ENCODE measurements around the gene RAP1GAP2.

Gene RAP1GAP2

DNA sequence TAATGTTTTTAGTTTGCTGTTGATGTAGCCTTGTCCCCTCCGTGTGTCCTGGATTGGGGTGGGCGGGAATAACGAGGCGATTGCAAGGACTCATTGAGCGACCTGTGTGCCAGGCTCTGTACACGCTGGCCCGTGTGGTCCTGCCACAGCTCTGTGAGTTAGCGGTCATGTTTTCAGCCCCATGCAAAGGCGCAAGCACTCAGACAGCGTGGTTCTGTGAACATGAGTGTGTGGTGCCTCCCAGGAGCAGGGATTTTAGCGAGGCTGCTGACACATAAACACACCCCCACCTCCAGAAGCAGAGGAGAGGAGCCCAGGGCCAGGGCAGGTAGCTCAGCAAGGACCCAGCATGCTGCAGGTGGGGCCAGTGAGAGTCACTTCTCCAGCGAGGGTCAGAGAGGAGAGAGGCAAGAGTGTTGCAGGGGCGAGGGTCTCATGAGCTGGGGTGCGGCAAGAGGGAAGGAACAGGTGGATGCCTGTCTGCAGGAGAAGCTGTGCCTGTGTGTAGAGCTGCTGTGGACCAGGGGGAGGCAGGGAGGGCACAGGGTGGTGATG lies 151.8 kb downstream of the RAP1GAP2 start:
- no peak for DNase-seq (ENCODE audit: low read depth)

DNA sequence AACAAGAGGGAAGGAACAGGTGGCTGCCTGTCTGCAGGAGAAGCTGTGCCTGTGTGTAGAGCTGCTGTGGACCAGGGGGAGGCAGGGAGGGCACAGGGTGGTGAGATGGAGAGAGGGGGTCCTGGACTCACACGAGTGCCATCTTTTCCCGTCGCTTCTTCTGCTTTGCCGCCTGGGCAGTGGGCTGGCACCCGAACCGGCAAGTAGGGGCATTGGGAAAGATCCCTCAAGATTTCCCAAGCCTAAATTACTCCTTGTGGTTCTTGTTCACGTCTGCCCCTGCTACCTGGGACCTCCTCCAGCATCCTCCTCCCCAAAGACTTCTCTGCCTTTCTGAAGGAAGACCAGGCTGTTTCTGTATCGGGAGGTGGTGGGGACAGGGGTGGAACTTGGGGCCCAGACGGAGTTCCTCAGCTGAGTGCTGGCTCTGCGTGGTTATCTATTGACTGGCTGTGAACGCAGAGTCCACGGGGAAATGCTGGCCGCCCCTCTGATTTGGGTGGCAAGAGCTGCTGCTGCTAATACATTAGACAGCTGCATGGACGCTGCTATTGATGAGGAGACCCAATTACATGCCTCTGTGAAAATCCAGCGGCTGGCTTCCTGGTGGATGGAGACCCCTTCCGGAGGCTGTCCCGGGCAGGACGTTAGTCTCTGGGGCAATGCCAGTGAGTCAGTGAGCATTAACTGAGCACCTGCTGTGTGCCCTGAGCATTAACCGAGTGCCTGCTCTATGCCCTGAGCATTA lies 152.7 kb downstream of the RAP1GAP2 start:
- no peak for DNase-seq (ENCODE audit: low read depth)

DNA sequence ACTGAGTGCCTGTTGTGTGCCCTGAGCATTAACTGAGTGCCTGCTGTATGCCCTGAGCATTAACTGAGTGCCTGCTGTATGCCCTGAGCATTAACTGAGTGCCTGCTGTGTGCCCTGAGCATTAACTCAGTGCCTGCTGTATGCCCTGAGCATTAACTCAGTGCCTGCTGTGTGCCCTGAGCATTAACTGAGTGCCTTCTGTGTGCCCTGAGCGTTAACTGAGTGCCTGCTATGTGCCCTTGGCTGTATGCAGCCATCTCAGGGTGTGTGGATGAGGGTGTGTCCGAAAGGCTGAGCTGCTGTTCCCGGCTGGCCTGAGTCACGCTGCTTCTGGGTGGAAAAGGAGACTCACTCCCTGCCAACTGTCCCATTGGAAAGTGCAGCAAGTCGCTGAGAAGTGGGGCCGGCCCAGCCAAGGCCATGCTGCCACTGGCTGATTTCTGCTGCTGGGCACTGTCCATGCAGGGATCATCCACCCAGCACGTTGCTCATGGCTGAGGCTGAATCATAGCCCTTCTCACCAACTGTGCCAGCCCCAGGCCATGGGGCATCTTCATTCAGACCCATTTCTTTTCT lies 153.3 kb downstream of the RAP1GAP2 start:
- no peak for DNase-seq (ENCODE audit: low read depth)

DNA sequence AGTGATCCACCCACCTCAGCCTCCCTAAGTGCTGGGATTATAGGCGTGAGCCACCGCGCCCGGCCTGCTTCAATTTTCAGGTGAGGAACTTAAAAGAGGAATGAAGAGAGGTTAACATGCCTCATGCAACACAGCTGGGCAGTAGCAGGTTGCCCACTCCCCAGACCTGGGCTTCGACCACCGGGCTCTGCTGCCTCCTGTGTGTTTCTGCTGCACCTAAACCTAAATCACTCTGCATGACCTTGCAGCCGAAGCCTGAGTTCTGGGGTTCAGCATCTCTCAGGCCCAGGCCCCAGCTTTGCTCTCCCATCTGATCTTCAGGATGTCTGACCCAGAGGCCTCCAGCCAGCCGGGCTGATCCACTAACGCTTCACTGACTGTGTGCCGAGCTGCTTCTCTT lies 154.6 kb downstream of the RAP1GAP2 start:
- no peak for DNase-seq (ENCODE audit: low read depth)

DNA sequence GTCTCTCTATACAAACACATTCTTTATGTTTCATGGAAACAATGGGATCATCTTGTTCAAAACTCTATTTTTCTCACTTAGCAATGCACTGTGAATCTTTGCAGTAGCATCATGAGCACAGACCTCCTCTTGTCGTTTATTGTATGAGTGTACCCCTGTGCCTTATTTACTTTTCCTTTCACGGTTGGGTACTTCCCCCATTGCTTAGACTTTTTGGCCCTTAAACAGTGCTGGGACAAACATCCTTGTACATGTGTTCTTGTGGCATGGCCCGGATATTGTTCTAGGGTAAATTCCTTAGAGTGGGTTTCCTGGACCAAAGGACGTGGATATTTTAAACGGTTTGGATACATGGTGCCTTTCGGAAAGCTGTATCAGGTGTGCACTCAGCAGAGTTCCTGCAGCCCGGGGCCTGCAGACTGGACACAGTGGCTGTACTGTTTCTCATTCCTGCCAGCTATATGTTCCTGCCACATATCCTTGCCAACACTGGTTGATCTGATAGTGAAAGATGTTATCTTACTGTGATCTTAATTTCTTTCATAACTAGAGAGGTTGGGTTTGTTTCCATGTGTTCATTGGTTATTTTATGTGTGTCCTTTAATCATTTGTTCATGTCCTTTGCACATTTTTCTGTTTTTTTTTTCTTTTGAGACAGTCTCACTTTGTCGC lies 156.1 kb downstream of the RAP1GAP2 start:
- no peak for DNase-seq (ENCODE audit: low read depth)

DNA sequence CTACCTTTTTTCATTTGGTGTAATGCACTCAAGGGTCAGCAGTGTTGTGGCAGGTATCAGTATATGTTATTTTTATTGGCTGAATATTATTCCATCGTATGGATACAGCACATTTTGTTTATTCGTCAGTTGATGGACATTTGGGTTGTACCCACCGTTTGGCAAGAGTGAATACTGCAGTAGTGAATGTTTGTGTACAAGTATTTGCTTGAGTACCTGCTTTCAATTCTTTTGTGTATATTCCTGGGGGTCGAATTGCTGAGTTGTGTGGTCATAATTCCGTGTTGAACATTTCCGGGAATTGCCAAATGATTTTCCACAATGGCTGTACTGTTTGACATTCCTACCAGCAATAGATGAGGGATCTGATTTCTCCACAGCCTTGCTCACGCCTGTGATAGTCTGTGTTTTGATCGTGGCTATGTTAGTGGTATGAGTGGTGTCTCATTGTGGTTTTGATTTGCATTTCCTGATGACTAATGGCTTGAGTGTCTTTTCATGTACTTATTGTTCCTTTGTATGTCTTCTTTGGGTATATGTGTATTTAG lies 158.7 kb downstream of the RAP1GAP2 start:
- DNase-seq (ENCODE audit: low read depth) = no peak

DNA sequence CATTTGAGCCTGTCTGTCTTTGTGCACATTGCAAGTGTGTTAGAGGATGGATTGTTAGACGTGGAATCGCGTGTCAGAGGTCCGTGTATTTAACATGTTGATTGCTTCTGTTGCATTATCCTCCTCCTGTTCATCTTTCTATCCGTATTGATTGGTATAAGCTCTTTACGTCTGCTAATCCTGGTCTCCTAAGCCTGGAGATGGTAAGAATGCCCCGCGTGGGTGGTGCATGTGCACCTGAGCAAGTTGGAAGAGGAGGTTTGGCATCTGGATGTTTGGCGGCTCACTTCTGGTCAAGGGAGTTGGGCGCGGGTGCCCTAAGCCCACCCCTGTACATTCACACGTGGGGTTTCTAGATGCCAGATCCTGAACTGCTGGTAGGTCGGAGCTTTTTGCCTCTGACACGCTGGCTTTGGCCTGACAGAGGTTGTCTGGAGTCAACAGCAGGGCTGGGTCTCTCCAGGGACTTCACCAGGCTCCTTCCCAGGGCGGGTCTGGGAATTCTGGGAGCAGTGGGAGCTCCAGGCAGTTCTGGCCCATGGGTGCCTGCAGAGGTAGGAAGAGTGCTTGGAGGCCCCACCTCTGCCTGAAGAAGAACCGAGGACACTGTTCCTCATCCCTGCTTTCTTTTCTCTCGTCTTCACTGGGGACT lies 159.8 kb downstream of the RAP1GAP2 start:
- DNase-seq (ENCODE audit: low read depth) = no peak

DNA sequence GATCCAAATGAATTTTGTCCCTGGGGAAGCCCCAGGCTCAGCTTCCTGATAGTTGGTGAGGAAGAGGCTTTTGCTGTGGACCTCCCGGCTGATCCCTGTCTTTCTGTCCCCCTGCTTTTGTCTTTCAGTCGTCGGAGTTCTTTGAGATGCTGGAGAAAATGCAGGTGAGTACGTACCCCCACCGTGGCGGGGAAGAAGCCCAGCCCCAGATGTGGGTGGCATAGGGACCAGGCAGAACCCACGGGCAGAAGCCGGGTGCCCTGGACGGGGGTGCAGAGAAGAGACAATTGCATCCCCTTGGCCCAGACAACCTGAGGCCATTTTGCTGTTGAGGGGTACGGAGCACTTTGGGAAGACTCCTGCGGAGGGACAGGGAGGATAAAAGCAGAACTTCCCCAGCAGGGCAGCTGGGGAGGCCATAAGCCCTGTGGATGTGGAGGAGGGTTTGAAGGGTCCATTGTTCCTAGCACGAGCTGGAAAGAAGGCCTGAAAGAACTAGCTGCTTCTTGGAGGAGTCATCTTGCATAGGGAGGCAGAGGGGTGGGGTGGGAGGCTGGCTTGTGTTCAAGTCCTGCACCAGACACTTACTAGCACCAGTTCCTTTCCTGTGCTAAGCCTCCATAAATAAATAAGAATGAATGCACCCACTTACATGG lies 161.5 kb downstream of the RAP1GAP2 start:
- DNase-seq (ENCODE audit: low read depth) = no peak

DNA sequence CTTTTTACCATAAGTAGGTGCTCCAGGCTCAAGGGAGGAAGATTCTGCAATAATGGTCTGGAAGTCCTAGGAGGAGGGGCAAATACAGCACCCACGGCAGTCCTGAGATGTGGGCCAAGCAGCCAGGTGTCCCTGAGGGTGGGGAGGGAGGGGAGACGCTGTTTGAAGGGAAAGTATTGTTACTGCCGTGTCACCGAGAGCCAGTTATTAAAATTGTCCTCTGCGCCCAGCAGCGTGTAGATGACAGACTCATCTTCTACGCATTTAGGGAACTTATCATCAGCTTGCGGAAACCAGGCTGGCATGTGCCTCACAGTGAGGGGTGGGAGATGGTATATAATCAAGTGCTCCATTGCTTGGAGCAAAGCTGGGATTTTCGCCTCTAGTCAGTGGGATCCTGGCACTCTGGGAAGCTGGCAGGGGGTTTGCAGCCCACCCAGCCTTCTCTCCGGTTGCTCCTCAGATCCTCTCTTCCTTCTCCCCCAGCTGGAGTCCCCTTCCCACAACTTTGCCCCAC lies 162.5 kb downstream of the RAP1GAP2 start:
- no peak for DNase-seq (ENCODE audit: low read depth)

DNA sequence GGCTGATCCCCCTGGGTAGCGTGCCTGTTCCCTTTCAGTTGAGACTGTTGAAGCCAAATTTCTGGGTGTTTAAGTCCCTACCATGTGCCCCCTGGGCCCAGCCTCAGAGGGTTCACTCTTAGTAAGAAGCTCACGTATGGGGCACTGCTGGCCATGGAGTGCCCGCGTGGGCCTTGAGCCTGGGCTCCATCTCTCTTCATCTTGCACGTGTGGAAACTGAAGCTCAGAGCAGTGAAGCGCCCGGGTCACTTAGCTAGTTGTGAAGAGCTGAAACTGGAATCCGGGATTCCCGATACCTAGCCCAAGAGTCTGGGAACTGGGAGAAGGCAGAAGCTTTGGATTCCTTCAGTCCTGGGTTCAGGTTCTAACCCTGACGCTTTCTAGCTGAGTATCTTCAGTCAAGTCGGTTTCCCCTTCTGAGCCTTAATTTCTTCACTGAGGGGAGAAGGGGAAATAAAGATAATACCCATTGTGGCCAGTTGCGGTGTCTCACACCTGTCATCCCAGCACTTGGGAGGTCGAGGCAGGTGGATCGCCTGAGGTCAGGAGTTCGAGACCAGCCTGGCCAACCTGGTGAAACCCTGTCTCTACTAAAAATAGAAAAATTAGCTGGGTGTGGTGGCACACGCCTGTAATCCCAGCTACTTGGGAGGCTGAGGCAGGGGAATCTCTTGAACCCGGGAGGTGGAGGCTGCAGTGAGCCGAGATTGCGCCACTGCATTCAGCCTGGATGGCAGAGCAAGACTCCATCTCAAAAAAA lies 163.3 kb downstream of the RAP1GAP2 start:
- DNase-seq (ENCODE audit: low read depth) = no peak

DNA sequence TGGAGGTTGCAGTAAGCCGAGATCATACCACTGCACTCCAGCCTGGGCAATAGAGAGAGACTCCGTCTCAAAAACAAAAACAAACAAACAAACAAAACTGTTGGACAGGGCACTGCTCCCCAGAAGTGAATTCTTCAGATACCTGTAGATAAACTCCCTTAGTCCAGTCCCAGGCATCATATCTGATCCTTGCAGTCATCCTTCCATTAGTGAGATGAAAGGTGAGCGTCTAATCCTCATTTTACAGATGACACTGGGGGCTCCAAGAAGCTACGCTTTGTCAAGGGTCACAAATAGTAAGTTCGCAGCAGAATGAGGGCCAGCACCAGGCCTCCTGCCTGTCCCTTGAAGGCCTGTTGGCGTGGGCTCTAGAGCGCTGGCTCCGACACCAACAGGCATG lies 165.2 kb downstream of the RAP1GAP2 start:
- no peak for DNase-seq (ENCODE audit: low read depth)

DNA sequence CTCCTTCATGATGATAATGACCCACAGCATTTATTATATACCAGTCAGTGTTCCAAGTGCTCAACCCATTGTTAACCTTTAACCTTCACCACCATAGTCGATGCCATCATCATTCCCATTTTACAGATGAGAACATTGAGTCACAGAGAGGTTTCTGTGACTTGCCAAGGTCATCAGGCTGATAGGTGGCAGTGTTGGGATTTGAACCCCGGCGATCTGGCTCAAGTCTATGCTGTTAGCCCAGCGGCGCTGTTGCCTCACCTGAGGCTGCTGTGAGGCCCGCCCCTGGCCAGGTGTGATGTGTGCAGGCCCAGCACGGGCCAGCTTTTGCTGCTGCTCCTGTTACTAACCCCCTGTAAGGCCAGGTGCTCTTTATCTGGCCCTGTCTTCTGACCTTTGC lies 166.0 kb downstream of the RAP1GAP2 start:
- no peak for DNase-seq (ENCODE audit: low read depth)

DNA sequence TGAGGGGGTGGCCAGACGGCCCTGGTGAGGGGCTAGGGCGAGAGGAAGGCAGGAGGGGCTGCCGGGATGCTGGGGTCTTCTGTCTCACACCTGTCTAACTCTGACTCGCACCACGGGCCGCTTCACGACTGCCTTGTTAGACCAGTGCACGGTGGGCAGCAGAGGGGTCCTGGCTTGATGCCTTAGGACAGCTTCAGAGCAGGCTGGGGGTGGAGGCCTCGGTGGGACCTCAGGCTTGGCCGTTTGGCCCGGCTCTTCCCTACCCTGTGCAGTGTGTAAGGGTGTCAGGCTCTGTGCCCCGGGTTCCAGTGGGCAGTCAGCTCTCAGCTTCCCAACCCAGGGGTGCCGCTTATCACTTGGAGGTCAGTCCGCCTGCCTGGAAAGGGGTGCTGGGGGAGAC lies 166.5 kb downstream of the RAP1GAP2 start:
- DNase-seq (ENCODE audit: low read depth) = no peak

DNA sequence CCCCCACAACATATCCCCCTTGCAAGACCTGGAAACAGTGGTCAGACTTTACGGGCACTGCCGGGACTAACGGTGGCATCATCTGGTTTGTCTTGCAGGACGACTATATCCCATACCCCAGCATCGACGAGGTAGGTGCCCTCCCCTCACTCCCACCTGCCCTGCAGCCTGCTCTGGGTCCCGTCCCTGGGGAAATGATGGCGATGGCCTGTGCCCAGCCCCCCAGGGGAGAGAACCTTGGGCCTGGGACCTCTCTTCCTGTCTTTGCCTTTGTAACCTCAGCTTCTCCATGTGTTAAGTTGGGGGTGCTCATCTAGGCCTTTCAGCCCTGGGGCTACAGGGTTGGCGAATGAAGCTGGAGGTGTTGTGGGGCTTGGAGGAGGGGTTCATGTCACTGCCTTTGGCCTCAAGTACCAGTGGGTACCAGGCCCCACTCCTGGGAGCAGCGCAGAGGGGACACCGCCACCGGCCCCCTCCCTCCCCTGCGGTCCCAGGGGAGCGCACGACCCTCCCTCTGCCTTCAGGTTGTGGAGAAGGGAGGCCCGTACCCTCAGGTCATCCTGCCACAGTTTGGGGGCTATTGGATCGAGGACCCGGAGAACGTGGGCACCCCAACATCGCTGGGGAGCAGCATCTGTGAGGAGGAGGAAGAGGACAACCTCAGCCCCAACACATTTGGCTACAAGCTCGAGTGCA lies 167.2 kb downstream of the RAP1GAP2 start:
- DNase-seq (ENCODE audit: low read depth) = no peak

DNA sequence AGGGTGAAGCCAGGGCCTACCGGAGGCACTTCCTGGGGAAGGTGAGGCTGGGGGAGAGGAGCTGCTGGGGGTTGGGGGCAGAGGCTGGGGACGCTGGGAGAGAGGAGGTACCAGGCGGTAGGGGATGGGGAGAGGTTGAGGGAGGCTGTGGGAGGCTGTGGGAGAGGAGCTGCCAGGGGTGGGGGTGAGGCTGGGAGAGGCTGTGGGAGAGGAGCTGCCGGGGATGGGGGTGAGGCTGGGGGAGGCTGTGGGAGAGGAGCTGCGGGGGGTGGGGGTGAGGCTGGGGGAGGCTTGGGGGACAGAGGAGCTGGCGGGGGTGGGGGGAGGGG lies 167.8 kb downstream of the RAP1GAP2 start:
- no peak for DNase-seq (ENCODE audit: low read depth)

DNA sequence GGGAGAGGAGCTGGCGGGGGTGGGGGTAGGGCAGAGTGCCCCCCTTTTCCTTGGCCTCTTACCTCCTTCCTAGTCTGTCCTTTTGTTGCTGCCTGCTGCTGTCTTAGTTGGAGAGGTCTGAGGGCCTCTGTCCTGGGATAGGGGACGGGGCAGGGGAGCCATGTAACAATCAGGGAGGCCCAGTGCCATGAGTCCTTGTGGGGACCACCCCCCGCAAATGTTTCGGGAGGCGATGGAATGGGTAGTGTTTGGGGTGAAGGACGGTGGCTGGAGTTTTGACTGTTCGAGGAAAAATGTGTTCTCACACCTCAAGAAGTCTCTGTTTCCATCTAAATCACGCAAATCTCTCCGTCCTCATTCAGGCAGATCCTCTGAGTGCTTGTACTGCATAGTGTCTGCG lies 168.1 kb downstream of the RAP1GAP2 start:
- no peak for DNase-seq (ENCODE audit: low read depth)

DNA sequence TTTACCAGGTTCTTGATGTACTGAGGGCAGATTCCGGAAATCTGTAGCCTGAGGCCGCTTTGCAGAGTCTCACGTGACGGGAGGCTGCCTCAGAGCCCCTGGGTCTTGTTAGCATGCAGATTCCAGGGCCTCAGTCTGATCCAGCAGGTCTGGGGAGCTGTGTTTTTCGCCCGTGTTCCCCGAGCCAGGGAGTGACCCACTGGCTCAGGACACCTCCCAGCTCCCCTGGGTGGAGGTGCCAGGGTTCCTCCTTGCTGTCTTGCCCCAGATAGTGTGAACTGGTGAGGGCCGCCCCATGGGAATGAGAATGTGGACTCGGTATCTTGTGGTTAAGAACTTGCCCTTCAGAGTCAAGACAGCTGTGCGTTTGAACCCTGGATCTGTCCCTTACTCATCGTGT lies 168.6 kb downstream of the RAP1GAP2 start:
- DNase-seq (ENCODE audit: low read depth) = no peak

DNA sequence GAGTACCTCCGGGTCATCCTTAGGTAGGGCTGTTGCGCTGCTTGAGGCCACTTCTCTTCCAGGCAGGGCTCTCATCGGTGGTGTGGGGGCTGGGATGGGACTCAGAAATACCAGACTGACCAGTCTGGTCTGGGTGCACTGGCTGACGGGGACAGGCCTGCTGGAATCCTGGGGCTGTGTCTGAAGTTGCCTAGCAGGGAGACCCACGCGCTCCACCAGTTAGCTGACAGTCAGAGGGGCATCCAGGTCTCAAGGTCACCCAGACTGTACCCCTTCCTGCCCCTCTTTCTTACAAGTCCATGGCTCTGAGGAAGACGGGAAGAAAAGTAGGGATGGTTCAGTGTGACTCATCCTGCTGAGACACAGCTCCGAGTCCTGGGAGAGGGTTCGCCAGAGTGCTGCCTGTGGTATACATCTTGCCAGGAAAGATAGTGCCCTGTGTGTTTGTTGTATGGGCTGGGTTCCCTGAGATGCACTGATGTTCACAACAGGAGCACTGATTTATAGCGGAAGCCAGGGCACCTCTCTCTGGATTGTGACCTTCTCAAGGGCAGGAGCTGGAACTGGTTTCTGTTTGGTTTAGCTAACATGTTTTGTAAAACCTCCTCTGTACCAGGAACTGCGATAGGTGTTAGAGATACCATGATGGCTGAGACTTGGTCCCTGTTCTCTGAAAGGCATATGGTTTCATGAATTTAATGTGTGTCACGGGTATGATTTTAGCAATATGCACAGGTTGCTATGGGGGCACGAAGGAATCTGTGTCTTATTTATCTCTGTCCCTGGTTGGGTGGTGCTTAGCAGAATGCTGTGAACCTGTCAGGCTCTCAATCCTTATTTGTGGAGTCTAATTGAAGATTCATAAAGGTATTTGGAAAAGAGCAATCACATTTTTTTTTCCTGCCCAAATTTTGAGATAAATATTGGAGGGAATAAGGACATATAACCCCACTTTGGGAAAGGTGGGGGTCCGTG lies 169.7 kb downstream of the RAP1GAP2 start:
- DNase-seq (ENCODE audit: low read depth) = no peak

DNA sequence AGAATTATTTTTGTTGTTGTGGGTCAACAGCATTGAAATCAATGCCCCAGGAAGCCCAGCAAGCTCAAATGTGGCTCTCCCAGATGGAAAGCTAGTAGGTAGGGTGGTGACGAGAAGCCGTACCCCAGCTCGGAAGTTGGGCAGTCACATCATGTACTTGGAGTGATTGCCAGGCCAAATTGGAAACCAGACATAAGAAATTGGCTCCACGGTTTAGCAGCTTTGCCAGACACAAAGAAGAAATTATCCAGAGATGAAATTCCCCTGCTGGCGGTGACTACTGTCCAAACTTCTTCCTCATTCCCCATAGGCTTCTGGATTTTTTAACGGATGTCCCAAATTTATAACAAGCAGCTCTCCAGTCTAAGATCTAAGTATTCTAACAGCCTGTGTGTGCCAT lies 171.3 kb downstream of the RAP1GAP2 start:
- DNase-seq (ENCODE audit: low read depth) = no peak
